ENCODE results near the gene OTOA. TPM values are rescaled to one million over a fixed set of nuclear protein-coding genes. Genes with fewer than 3 reads are reported as not detected.

Gene OTOA
- total RNA-seq, 1 experiment from 2014 or later: not detected

Other genes starting within 250 kb of the OTOA start
- 210 and 260 TPM in 2 replicates for gene METTL9, start 64.4 kb upstream of the OTOA start, total RNA-seq (2014; rRNA removed; shearing (Covaris generic); ENCODE audit: low replicate concordance)
- not detected in 2 replicates for gene IGSF6, start 11.4 kb upstream of the OTOA start, total RNA-seq (2014; rRNA removed; shearing (Covaris generic); ENCODE audit: low replicate concordance)
- gene NPIPB4, start 193.8 kb downstream of the OTOA start, total RNA-seq (2014; rRNA removed; shearing (Covaris generic); ENCODE audit: low replicate concordance): 4.2 and 4.9 TPM in 2 replicates

All from MG63 (cell line).